ENCODE measurements around the gene ARHGEF33.

DNA sequence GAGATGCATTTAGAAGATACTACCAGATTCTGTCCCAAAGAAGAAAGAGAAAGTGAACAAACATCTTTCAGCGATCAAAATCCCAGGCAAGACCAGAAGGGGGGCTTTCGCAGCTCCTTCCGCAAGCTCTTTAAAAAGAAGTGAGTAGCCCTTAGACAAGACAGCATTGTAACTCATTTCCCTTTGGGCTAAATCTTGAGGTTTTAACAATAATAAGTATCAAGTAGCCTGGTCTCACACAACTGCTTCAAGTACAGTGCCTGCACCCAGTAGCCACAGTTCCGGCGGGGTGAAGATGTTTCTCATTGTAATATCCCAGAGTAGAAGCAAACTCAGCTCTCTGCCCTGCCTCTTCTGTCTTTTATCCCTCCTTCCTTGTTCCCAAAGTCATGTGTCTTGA is 76.3 kb downstream of the ARHGEF33 start:
- TF ChIP-seq, protein P1, sequence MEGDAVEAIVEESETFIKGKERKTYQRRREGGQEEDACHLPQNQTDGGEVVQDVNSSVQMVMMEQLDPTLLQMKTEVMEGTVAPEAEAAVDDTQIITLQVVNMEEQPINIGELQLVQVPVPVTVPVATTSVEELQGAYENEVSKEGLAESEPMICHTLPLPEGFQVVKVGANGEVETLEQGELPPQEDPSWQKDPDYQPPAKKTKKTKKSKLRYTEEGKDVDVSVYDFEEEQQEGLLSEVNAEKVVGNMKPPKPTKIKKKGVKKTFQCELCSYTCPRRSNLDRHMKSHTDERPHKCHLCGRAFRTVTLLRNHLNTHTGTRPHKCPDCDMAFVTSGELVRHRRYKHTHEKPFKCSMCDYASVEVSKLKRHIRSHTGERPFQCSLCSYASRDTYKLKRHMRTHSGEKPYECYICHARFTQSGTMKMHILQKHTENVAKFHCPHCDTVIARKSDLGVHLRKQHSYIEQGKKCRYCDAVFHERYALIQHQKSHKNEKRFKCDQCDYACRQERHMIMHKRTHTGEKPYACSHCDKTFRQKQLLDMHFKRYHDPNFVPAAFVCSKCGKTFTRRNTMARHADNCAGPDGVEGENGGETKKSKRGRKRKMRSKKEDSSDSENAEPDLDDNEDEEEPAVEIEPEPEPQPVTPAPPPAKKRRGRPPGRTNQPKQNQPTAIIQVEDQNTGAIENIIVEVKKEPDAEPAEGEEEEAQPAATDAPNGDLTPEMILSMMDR (IDR thresholded peaks at IDR 0.05), result no peak
- TF ChIP-seq SIN3A (IDR thresholded peaks at IDR 0.05; ENCODE audit: borderline replicate concordance, insufficient read depth, low read depth, low read length), result no peak
